C4-2B (cell line): Measurements from ENCODE around the gene ACER1.

Experiments
- ZFX ChIP-seq: fragments of 450-650 bp; IDR thresholded peaks from 2 replicates; pipeline ENCODE4 v1.6.1; 2017
- TF ChIP-seq, protein P1 (sequence below): fragments of 450-650 bp; conservative IDR thresholded peaks from 2 replicates; pipeline ENCODE4 v1.5.1; 2017; ENCODE audit warnings: mild to moderate bottlenecking

DNA sequence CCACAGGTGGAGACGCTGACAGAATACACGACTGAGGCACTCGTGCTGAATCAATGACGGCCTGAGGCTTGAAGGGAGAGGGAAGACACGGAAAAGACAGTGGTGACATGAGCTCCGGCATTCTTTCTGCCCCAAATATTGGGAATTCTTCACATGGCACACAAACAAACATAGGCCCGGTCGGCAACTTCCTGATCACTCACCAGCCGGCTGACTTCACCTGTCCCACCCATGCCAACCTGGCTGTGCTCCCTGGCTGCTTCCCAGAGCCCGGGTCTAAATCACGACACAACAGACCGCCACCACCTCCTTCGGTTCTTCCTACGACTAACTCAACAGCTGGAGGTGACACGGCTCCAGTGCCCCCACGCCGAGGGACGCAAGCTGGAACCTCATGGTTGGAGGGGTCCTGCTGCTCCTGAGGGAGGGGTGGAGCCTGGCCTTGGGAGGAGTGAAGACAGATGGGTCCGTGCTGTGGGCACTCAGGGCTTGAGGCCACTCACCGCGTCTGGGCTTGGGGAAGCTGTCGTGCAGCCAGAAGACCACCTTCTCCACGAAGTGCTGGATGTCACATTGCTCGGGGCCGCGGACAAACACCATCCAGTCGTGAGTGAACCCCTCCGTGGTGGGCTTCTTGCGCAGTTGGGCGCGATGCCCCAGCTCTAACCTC lies 63.2 kb downstream of the ACER1 start:
- TF ChIP-seq, protein P1, sequence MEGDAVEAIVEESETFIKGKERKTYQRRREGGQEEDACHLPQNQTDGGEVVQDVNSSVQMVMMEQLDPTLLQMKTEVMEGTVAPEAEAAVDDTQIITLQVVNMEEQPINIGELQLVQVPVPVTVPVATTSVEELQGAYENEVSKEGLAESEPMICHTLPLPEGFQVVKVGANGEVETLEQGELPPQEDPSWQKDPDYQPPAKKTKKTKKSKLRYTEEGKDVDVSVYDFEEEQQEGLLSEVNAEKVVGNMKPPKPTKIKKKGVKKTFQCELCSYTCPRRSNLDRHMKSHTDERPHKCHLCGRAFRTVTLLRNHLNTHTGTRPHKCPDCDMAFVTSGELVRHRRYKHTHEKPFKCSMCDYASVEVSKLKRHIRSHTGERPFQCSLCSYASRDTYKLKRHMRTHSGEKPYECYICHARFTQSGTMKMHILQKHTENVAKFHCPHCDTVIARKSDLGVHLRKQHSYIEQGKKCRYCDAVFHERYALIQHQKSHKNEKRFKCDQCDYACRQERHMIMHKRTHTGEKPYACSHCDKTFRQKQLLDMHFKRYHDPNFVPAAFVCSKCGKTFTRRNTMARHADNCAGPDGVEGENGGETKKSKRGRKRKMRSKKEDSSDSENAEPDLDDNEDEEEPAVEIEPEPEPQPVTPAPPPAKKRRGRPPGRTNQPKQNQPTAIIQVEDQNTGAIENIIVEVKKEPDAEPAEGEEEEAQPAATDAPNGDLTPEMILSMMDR: no peak
- TF ChIP-seq ZFX: no peak
